GM21390 (cell line): ENCODE data around the gene ASMTL.

ENCODE experiments used
- ATAC-seq: cut with Tn5 transposase; IDR thresholded peaks from one replicate; pipeline ENCODE4 v1.9.1; 2021; ENCODE audit not compliant: unreplicated experiment

Gene ASMTL

DNA sequence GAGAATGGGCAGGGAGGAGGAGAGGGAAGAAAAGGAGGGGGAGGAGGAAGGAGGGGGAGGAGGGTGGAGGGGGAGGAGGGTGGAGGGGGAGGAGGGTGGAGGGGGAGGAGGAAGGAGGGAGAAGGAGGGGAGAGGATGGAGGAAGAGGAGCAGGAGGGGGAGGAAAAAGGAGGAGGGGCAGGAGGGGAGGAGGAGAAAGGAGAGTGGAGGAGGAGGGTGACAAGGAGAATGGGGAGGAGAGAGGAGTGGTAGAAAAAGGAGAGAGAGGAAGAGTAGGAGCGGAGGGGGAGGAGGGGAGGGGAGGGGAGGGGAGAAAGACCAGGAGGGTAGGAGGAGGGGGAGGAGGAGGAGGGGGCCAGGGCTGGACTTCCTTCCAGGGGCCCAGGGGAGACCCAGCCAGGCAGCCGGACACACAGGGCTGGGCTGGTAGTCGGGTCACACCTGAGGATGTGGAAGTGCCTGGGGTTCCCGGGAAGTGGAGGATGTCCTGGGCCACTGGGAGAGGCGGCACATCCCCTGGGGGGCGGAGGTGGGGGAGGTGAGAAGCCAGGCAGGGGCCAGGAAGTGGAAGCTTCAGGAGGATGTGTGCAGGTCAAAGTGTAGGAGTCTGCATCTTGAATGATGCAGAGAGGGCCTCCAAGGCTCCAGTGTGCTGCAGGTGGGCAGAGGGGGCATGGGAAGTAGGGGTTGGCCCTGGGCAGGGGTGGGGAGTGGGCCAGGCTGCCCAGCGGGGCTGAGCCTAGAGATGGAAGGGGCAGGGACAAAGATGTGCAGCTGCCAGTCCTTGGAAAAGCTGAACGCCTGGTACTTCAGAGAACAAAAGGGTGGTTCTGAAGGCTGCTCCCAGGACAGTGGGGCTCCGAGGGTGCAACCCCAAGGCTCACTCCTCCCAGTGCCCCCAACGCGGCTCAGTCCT, 97.3 kb downstream of the ASMTL start:
- ATAC-seq, result no peak

DNA sequence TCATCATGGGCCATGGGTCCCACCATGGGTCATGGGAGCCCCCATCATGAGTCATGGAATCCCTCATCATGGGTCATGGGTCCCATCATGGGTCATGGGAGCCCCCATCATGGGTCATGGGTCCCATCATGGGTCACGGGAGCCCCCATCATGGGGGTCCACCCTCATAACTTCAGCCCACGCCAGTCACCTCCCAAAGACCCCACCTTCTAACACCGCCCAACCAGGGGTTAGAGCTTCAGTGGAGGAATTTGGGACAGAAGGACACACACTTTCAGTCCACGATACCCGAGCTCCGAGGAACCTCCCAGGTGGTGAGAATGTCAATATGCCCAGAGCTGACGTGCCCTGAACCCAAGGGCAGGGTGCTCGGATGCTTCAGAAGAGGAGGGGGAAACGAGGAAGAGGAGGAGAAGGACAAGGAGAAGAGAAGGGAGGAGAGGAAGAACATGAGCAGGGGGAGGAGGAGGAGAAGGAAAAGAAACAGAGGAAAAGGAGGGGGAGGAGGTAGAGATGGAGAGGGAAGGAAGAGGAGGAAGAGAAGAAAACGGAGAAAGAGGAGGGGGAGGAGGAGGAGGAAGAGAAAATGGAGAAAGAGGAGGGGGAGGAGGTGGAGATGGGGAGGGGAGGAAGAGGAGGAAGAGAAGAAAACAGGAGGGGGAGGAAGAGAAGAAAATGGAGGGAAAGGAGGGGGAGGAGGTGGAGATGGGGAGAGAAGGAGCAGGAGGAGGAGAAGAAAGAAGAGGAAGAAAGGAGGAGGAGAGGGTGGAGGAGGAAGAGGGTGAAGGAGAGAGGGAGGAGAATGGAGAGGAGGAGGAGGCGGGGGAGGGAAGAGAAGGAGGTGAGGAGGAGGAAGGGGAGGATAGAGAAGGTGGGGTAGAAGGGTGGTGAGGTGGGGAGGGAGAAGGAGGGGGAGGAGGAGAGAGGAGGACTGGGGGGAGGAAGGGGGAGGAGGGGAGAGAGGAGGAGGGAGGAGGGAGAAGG, 98.4 kb downstream of the ASMTL start:
- ATAC-seq, result no peak
